Brain microvascular endothelial cell (primary cell): ENCODE measurements around the gene RETREG3.

Experiments
- DNase-seq: peaks from one replicate; pipeline ENCODE4 v3.0.0-alpha.2; 2020
- H3K27ac ChIP-seq: fragments of 250-450 bp; sonication (Bioruptor Pico); 2 replicates; pipeline ENCODE4 v1.5.1; 2020; ENCODE audit warnings: mild to moderate bottlenecking, moderate library complexity
- H3K27me3 ChIP-seq: fragments of 250-450 bp; sonication (Bioruptor Pico); replicated peaks from 2 replicates; pipeline ENCODE4 v1.5.1; 2020; ENCODE audit warnings: mild to moderate bottlenecking
- H3K36me3 ChIP-seq: fragments of 250-450 bp; sonication (Bioruptor Pico); replicated peaks from 2 replicates; pipeline ENCODE4 v1.5.1; 2020; ENCODE audit warnings: mild to moderate bottlenecking
- H3K4me3 ChIP-seq: 2 replicates; pipeline ENCODE4 v1.5.1; 2011; ENCODE audit warnings: low read depth, mild to moderate bottlenecking, control low read depth, low read length, moderate library complexity
- CTCF ChIP-seq: IDR thresholded peaks from 2 replicates; pipeline ENCODE4 v1.5.1; 2011; ENCODE audit warnings: low read depth, mild to moderate bottlenecking, moderate library complexity, low read length, control low read depth, inconsistent platforms; ENCODE audit errors: missing control alignments
- in situ Hi-C: cut with HindIII; loops from 2 replicates; pipeline ENCODE4 v1.10.0; 2017; ENCODE audit warnings: low sequenced_read_pairs, low pct_ligation_motif_present

RETREG3 gene

GRCh38 chr17:42584880-42585279, 24.3 kb downstream of the RETREG3 start:
- Histone ChIP-seq H3K4me3 (no peak overlapping the region), H3K27ac (no peak overlapping the region), H3K36me3 (peaks cover 66% of the 10 kb centered on the region), H3K27me3 (no peaks in the 10 kb centered on the region)
- no peak for DNase-seq
- TF ChIP-seq CTCF, result no peak
- in situ Hi-C loops, result no loop called here

GRCh38 chr17:42581744-42582270, 27.4 kb downstream of the RETREG3 start:
- TF ChIP-seq CTCF, result no peak
- no peaks in the 10 kb centered on the region for H3K27me3 ChIP-seq
- no peak for DNase-seq
- H3K36me3 ChIP-seq, result peaks cover 50% of the 10 kb centered on the region
- no peak overlapping the region for H3K4me3 ChIP-seq
- in situ Hi-C loops, result no loop called here
- no peak overlapping the region for H3K27ac ChIP-seq

- in situ Hi-C loops, result no loop called here
Observed at GRCh38 chr17:42579794-42580551, 29.2 kb downstream of the RETREG3 start.

GRCh38 chr17:42578282-42578869, 30.8 kb downstream of the RETREG3 start:
- in situ Hi-C loops, result no loop called here
- H3K4me3 ChIP-seq, result peak overlapping the region; percentile 92
- peak; percentile 61 for DNase-seq
- peaks cover 35% of the 10 kb centered on the region for H3K36me3 ChIP-seq
- no peaks in the 10 kb centered on the region for H3K27me3 ChIP-seq
- TF ChIP-seq CTCF, result peak; percentile 85
- H3K27ac ChIP-seq, result peak overlapping the region; percentile 48

More at GRCh38 chr17:42579794-42580551, 29.2 kb downstream of the RETREG3 start:
- Histone ChIP-seq H3K4me3 (no peak overlapping the region), H3K27me3 (no peaks in the 10 kb centered on the region), H3K27ac (no peak overlapping the region), H3K36me3 (peaks cover 39% of the 10 kb centered on the region)
- no peak for TF ChIP-seq CTCF
- no peak for DNase-seq

- TF ChIP-seq CTCF, result peak; percentile 62
- DNase-seq, result peak; percentile 92
- H3K36me3 ChIP-seq, result peaks cover 35% of the 10 kb centered on the region
- in situ Hi-C loops, result no loop called here
- peak within 1 kb of the TSS; percentile 92 for H3K4me3 ChIP-seq
- H3K27me3 ChIP-seq, result no peaks in the 10 kb centered on the region
- peak within 1 kb of the TSS; percentile 48 for H3K27ac ChIP-seq
Observed at GRCh38 chr17:42577532-42578281, 31.5 kb downstream of the RETREG3 start, which contains the start of gene PSMC3IP. Gene PSMC3IP, minus strand, starts transcription at chr17:42577729. Its CDS starts 43 bp downstream, at chr17:42577686.
